Measurements from ENCODE around the gene CIRBP. TPM values are rescaled to one million over a fixed set of nuclear protein-coding genes. Genes with fewer than 3 reads are reported as not detected.

The CIRBP gene
- total and polyA plus RNA-seq, 9 of the 15 experiments (the other 6 are each of a cell fraction or from before 2014, with no cell fraction given) = 20.5 to 327 (median 176) TPM

GRCh38 chr19:1249990-1250436 is 19.1 kb upstream of the CIRBP start (continued):
- TF ChIP-seq ZNF740 (CRISPR knock-in tag; IDR thresholded peaks at IDR 0.05) = no peak
- 0 out of 4 replicates have a peak, but pooled peaks of 1 of the 2 experiments have one; percentile 57 for TF ChIP-seq ZNF740 (tag; IDR thresholded peaks at IDR 0.05)
- no peak for TF ChIP-seq EP400 (IDR thresholded peaks at IDR 0.05)
- no peak for TF ChIP-seq ZZZ3 (IDR thresholded peaks at IDR 0.05)
- TF ChIP-seq HNRNPK (IDR thresholded peaks at IDR 0.05; ENCODE audit: low read depth, low read length, poor library complexity, severe bottlenecking) = peak; percentile 10
- peak; percentile 0 for TF ChIP-seq FIP1L1 (IDR thresholded peaks at IDR 0.05; ENCODE audit: low read depth, low read length, poor library complexity, severe bottlenecking)
- no peak for TF ChIP-seq SNAPC5 (CRISPR knock-in tag; IDR thresholded peaks at IDR 0.05)
- TF ChIP-seq HDAC1 (IDR thresholded peaks at IDR 0.05) = peak in 1 of 2 experiments; percentile 54; a peak in 2 of 4 replicates
- TF ChIP-seq PHB2 (IDR thresholded peaks at IDR 0.05; ENCODE audit: low read depth) = no peak
- TF ChIP-seq RNF2 (IDR thresholded peaks at IDR 0.05) = no peak
- no peak for TF ChIP-seq RNF219 (CRISPR knock-in tag; IDR thresholded peaks at IDR 0.05)
- 0 out of 2 replicates have a peak, but pooled peaks have one; percentile 10 for TF ChIP-seq ZNF395 (CRISPR knock-in tag; IDR thresholded peaks at IDR 0.05)
- no peak for TF ChIP-seq ZBTB33 (CRISPR knock-in tag; IDR thresholded peaks at IDR 0.05)
- no peak for TF ChIP-seq EHMT2 (IDR thresholded peaks at IDR 0.05)
- no peak for TF ChIP-seq CBX5 (IDR thresholded peaks at IDR 0.05; ENCODE audit: borderline replicate concordance, low read depth)
- peak; percentile 89 for TF ChIP-seq CHD1 (IDR thresholded peaks at IDR 0.05; ENCODE audit: low read length)
- TF ChIP-seq ZNF511 (CRISPR knock-in tag; IDR thresholded peaks at IDR 0.05) = 0 out of 2 replicates have a peak, but pooled peaks have one; percentile 9
- TF ChIP-seq CAMTA2 (CRISPR knock-in tag; conservative IDR thresholded peaks at IDR 0.05) = no peak
- no peak for TF ChIP-seq POLR3A (IDR thresholded peaks at IDR 0.05; ENCODE audit: borderline replicate concordance, extremely low read depth, insufficient read depth, insufficient read length)
- TF ChIP-seq YY1 (IDR thresholded peaks at IDR 0.05; ENCODE audit: borderline replicate concordance in 1 of 3, control insufficient read depth in 1 of 3, extremely low read depth in 1 of 3, insufficient read depth in 3 of 3, insufficient read length in 1 of 3, insufficient replicate concordance in 2 of 3, low read depth in 1 of 3, low read length in 2 of 3) = peak in 2 of 3 experiments; percentile 14 to 28
- no peak for TF ChIP-seq PHF21A (IDR thresholded peaks at IDR 0.05; ENCODE audit: borderline replicate concordance, low read depth)

All from K562 (cell line).